Neuronal stem cell (in vitro differentiated cells): ENCODE results near the gene NAALADL2.

Source experiments
- DNase-seq: peaks from one replicate; pipeline ENCODE4 v3.0.0-alpha.2; 2013; ENCODE audit warnings: low spot score
- H2AFZ ChIP-seq: one replicate; pipeline ENCODE4 v1.6.1; 2013; ENCODE audit warnings: mild to moderate bottlenecking, low read length, inconsistent platforms
- H2AK5ac ChIP-seq: 2 replicates; pipeline ENCODE4 v1.6.1; 2013; ENCODE audit warnings: low read depth, mild to moderate bottlenecking, inconsistent platforms, low read length, moderate library complexity, mixed read lengths
- H2BK120ac ChIP-seq: 2 replicates; pipeline ENCODE4 v1.6.1; 2013; ENCODE audit warnings: low read depth, mild to moderate bottlenecking, inconsistent platforms, low read length, moderate library complexity, mixed read lengths
- H2BK12ac ChIP-seq: one replicate; pipeline ENCODE4 v1.6.1; 2013; ENCODE audit warnings: low read length, inconsistent platforms
- H2BK15ac ChIP-seq: 2 replicates; pipeline ENCODE4 v1.6.1; 2013; ENCODE audit warnings: mild to moderate bottlenecking, low read length, inconsistent platforms, mixed read lengths
- H2BK5ac ChIP-seq: one replicate; pipeline ENCODE4 v1.6.1; 2013; ENCODE audit warnings: inconsistent platforms, mild to moderate bottlenecking, low read length, moderate library complexity
- H3K14ac ChIP-seq: one replicate; pipeline ENCODE4 v1.6.1; 2013; ENCODE audit warnings: low read length, inconsistent platforms
- H3K18ac ChIP-seq: 2 replicates; pipeline ENCODE4 v1.6.1; 2013; ENCODE audit warnings: low read length, inconsistent platforms
- H3K23ac ChIP-seq: 2 replicates; pipeline ENCODE4 v1.6.1; 2013; ENCODE audit warnings: low read depth, mild to moderate bottlenecking, mixed read lengths, low read length, inconsistent platforms; ENCODE audit not compliant: poor library complexity
- H3K27ac ChIP-seq: replicated peaks from 3 replicates; pipeline ENCODE4 v1.5.1; 2013; ENCODE audit warnings: low read length, inconsistent platforms
- H3K27me3 ChIP-seq, 3 experiments: 2 replicates each; pipeline ENCODE4 v1.6.1; 2013; ENCODE audit warnings: low read length in 3 of 3, mild to moderate bottlenecking in 2 of 3, inconsistent platforms in 1 of 3, low read depth in 1 of 3, mixed read lengths in 1 of 3, moderate library complexity in 1 of 3; ENCODE audit not compliant: control insufficient read depth in 3 of 3, insufficient read depth in 3 of 3
- H3K36me3 ChIP-seq, 2 donors: replicated peaks in 1 of 2; 2 replicates each; pipeline ENCODE4 v1.6.1; 2013; ENCODE audit warnings: low read length in 2 of 2; ENCODE audit not compliant: control insufficient read depth in 2 of 2, insufficient read depth in 2 of 2
- H3K4ac ChIP-seq: 2 replicates; pipeline ENCODE4 v1.6.1; 2013; ENCODE audit warnings: inconsistent platforms, mild to moderate bottlenecking, low read length, moderate library complexity
- H3K4me1 ChIP-seq, 2 donors: 1 replicate in 1 of 2; 2 replicates in 1 of 2; pipeline ENCODE4 v1.6.1; 2013; ENCODE audit warnings: low read length in 2 of 2, low read depth in 1 of 2; ENCODE audit not compliant: control insufficient read depth in 2 of 2, insufficient read depth in 1 of 2
- H3K4me2 ChIP-seq: one replicate; pipeline ENCODE4 v1.6.1; 2013; ENCODE audit warnings: mild to moderate bottlenecking, low read length, inconsistent platforms; ENCODE audit not compliant: insufficient read depth, poor library complexity, severe bottlenecking
- H3K4me3 ChIP-seq, 2 donors: 2 replicates each; pipeline ENCODE4 v1.5.1; 2013; ENCODE audit warnings: low read length in 2 of 2, mild to moderate bottlenecking in 2 of 2, inconsistent platforms in 1 of 2, moderate library complexity in 1 of 2
- H3K79me1 ChIP-seq: one replicate; pipeline ENCODE4 v1.6.1; 2013; ENCODE audit warnings: low read depth, mild to moderate bottlenecking, inconsistent platforms, low read length, moderate library complexity
- H3K9ac ChIP-seq: one replicate; pipeline ENCODE4 v1.6.1; 2013; ENCODE audit warnings: mild to moderate bottlenecking, low read depth, low read length, inconsistent platforms; ENCODE audit not compliant: poor library complexity
- H3K9me3 ChIP-seq, 2 donors: replicated peaks in 1 of 2; 2 replicates each; pipeline versions ENCODE3 to v1.6.1; 2013; ENCODE audit warnings: low read length in 2 of 2, mild to moderate bottlenecking in 2 of 2, inconsistent platforms in 1 of 2, low read depth in 1 of 2, mixed read lengths in 1 of 2, moderate library complexity in 1 of 2; ENCODE audit not compliant: control insufficient read depth in 2 of 2, insufficient read depth in 1 of 2
- H4K8ac ChIP-seq: one replicate; pipeline ENCODE4 v1.6.1; 2013; ENCODE audit warnings: low read depth, mild to moderate bottlenecking, inconsistent platforms, low read length, moderate library complexity
- H4K91ac ChIP-seq: one replicate; pipeline ENCODE4 v1.6.1; 2013; ENCODE audit warnings: low read length, low read depth, mild to moderate bottlenecking, inconsistent platforms; ENCODE audit not compliant: poor library complexity
- WGBS, 2 donors: extraction: QIAGEN DNeasy Blood & Tissue Kit; methylation state at CpG; one replicate each; pipeline ENCODE4 v1.1.7; 2013; ENCODE audit warnings: missing lambda C conversion rate in 2 of 2, mixed read lengths in 1 of 2; ENCODE audit not compliant: insufficient read length in 2 of 2, insufficient replicate concordance in 1 of 2; ENCODE audit errors: extremely low coverage in 2 of 2; 5-methylcytosine and 5-hydroxymethylcytosine counted together

The NAALADL2 gene

DNA sequence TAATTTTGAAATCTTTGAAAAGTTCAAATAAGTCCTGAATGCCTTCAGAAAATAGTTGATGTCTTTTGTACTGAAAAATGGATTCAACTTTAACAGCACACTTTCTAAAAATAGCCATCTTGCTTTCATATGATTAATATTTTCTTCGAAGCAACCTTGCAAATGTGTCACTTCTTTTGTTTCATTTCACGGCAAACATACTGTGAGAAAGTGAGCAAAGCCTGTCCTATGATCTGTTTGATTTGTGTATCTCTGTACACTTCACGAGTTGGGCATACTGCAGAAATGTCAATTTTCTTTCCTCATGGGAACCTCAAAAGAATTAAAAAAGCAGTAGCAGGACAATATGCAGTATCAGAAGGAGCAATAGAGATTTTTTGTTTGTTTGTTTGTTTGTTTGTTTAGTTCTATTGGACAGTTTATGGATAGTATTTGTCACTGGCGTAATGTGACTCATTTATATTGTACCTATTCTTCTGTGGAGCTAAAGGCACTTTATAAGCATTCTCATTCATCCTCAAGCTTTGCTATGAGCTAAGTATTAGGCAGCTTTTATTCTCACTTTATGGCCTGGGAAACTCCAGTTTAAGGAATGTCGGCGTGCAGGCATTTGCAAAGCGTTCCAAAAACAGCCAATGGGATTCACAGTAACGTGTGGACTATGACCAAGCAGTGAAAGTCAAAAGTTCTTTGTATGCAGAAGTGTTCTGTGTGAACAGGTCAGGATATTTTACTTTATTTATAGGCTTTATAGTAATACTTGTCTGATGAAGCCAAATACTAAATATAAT is 572.0 kb downstream of the NAALADL2 start:
- Histone ChIP-seq H2BK120ac (no peak overlapping the region), H3K4me1 (peaks cover 0 to 13% of the 10 kb centered on the region in 2 donors), H4K8ac (no peak overlapping the region), H3K79me1 (no peaks in the 10 kb centered on the region), H2BK5ac (no peak overlapping the region), H2BK15ac (no peak overlapping the region), H3K9ac (no peak overlapping the region), H2AFZ (no peak overlapping the region), H3K36me3 (no peaks in the 10 kb centered on the region), H2BK12ac (no peak overlapping the region), H3K23ac (no peak overlapping the region), H3K27me3 (no peaks in the 10 kb centered on the region), H3K4ac (no peak overlapping the region), H3K18ac (no peak overlapping the region), H3K9me3 (no peaks in the 10 kb centered on the region), H3K4me3 (no peak overlapping the region), H3K4me2 (no peak overlapping the region), H2AK5ac (no peak overlapping the region), H4K91ac (no peak overlapping the region), H3K27ac (no peak overlapping the region), H3K14ac (no peak overlapping the region)
- no peak for DNase-seq
- WGBS, 2 donors, result no CpG with 5 or more reads among the region's 8 CpGs

DNA sequence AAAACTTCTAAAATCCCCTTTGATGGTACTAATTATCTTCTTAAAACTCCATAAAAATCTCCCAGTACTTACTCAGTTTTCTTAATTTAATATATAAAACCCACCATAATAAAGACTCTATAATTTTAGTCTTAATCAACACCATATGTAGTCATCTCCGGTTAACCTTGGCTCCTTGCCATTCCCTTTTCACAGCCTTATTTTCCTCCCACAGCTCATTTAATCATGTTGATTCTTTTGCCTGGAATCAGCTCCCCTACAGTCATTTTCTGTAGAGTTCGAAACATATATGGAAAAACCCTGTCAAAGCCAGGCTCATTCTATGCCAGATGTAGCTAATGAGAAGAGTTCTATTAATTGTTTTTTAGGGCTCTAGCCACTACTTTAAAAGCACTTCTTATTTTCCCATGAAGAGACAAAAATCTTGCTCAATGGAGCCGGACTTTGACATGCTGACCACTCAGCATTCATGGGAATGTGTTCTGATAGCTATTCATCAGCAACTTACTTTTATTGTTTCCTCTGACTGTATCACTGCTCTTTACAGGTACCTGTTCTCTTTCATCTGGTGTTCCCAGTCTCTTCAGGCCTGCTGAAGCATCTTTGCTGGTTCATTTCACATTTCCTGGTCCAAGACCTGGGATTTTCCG is 573.4 kb downstream of the NAALADL2 start:
- Histone ChIP-seq H2BK5ac (no peak overlapping the region), H3K9ac (no peak overlapping the region), H3K27me3 (no peaks in the 10 kb centered on the region), H3K4me1 (peaks cover 0 to 13% of the 10 kb centered on the region in 2 donors), H2AFZ (peak overlapping the region; percentile 52), H3K4me3 (no peak overlapping the region), H3K4ac (no peak overlapping the region), H3K18ac (no peak overlapping the region), H3K23ac (no peak overlapping the region), H3K14ac (no peak overlapping the region), H3K9me3 (no peaks in the 10 kb centered on the region), H2BK12ac (no peak overlapping the region), H2BK15ac (no peak overlapping the region), H2AK5ac (no peak overlapping the region), H3K79me1 (no peaks in the 10 kb centered on the region), H4K91ac (no peak overlapping the region), H3K36me3 (no peaks in the 10 kb centered on the region), H3K4me2 (no peak overlapping the region), H4K8ac (no peak overlapping the region), H3K27ac (no peak overlapping the region), H2BK120ac (no peak overlapping the region)
- DNase-seq, result no peak
- WGBS, 2 donors, result 100% methylated on average over 1 of the region's 4 CpGs; no CpG with 5 or more reads in 1 of the 2 donors

DNA sequence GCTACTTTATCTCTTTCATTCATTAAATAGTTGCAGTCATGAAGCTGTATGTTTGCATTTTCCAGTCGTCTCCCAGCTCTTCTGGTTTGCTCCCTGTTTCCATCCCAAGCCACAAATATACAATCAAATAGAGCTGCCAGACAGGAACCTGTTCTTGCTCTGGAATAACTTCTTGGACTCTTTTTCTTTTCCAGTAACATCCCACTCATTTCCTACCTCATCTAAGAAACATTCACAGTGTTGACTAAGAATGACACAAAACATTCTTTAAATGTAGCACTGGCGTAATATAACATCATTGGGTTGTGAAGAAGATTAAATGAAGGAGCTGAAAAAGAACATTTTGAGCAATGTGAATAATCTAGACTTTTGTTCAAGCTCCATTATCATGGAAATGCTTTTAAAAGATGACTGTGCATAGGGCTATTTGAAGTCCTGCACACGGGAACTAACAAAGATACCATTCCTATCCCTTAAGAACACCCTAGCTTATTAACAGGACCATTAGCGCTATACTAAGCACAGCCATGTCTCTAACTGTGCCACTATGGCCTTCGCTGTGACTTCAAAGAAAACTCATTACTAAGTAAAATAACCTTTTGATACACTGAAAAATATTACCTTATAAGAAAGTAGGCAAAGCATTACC is 574.0 kb downstream of the NAALADL2 start:
- Histone ChIP-seq H3K79me1 (no peaks in the 10 kb centered on the region), H3K36me3 (no peaks in the 10 kb centered on the region), H3K9ac (no peak overlapping the region), H3K23ac (no peak overlapping the region), H2AFZ (peak overlapping the region; percentile 52), H2BK12ac (no peak overlapping the region), H3K9me3 (no peaks in the 10 kb centered on the region), H3K4me1 (peaks cover 0 to 13% of the 10 kb centered on the region in 2 donors), H4K91ac (no peak overlapping the region), H3K4me2 (no peak overlapping the region), H3K27ac (no peak overlapping the region), H2BK15ac (no peak overlapping the region), H4K8ac (no peak overlapping the region), H3K4me3 (no peak overlapping the region), H2BK5ac (no peak overlapping the region), H2BK120ac (no peak overlapping the region), H3K4ac (no peak overlapping the region), H3K18ac (no peak overlapping the region), H3K27me3 (no peaks in the 10 kb centered on the region), H3K14ac (no peak overlapping the region), H2AK5ac (no peak overlapping the region)
- no CpG with 5 or more reads among the region's 5 CpGs for WGBS, 2 donors
- DNase-seq, result no peak

DNA sequence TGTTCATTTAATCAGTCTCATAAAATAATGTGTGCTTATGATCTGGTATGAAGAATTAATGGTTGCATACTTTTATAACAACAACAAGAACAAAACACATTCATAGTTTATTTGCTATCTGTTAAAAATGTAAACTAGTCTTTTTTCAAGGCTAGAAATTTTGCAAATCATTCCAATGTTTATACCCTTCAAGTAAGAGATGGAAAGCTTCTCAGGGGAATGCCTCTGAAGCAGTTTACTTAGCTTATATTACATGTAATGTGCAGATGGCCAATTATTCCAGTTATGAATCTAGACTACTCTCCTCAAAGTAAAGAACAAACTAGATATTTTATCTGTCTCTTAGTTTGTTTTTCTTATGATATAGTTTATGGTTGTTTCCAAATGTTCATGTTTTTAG is 575.4 kb downstream of the NAALADL2 start:
- Histone ChIP-seq H3K4ac (no peak overlapping the region), H3K14ac (no peak overlapping the region), H2BK5ac (no peak overlapping the region), H2BK12ac (no peak overlapping the region), H3K23ac (no peak overlapping the region), H2BK120ac (no peak overlapping the region), H3K27me3 (no peaks in the 10 kb centered on the region), H2BK15ac (no peak overlapping the region), H3K18ac (no peak overlapping the region), H4K91ac (no peak overlapping the region), H3K9ac (no peak overlapping the region), H2AFZ (no peak overlapping the region), H3K9me3 (no peaks in the 10 kb centered on the region), H3K4me2 (no peak overlapping the region), H3K27ac (no peak overlapping the region), H4K8ac (no peak overlapping the region), H2AK5ac (no peak overlapping the region), H3K4me3 (no peak overlapping the region), H3K4me1 (peaks cover 0 to 13% of the 10 kb centered on the region in 2 donors), H3K36me3 (no peaks in the 10 kb centered on the region), H3K79me1 (no peaks in the 10 kb centered on the region)
- DNase-seq, result no peak
